Esophagus (tissue), 2 donors: ENCODE results near the gene GAS2L1. TPM values are rescaled to one million over a fixed set of nuclear protein-coding genes. Genes with fewer than 3 reads are reported as not detected.
A peak's percentile ranks its signal among the peaks of the same experiment; 100 is the strongest.

ENCODE experiments used
- H3K27ac ChIP-seq, 2 donors: one replicate each; pipeline ENCODE4 v1.5.1; 2013; ENCODE audit warnings: low read depth in 2 of 2, mild to moderate bottlenecking in 2 of 2, inconsistent platforms in 1 of 2, low read length in 1 of 2, moderate library complexity in 1 of 2
- H3K27me3 ChIP-seq, 2 donors: one replicate each; pipeline ENCODE4 v1.6.1; 2013; ENCODE audit warnings: low read length in 2 of 2, control low read depth in 1 of 2, mild to moderate bottlenecking in 1 of 2; ENCODE audit not compliant: insufficient read depth in 2 of 2, control insufficient read depth in 1 of 2
- H3K36me3 ChIP-seq, 2 donors: one replicate each; pipeline ENCODE4 v1.6.1; 2013; ENCODE audit warnings: low read length in 1 of 2; ENCODE audit not compliant: control insufficient read depth in 2 of 2, insufficient read depth in 2 of 2
- H3K4me1 ChIP-seq, 2 donors: one replicate each; pipeline ENCODE4 v1.6.1; 2013; ENCODE audit warnings: low read length in 1 of 2; ENCODE audit not compliant: control insufficient read depth in 2 of 2, insufficient read depth in 2 of 2
- H3K4me3 ChIP-seq, 2 donors: one replicate each; pipeline ENCODE4 v1.5.1; 2013; ENCODE audit warnings: low read length in 2 of 2, mild to moderate bottlenecking in 2 of 2, low read depth in 1 of 2, moderate library complexity in 1 of 2
- H3K9me3 ChIP-seq, 2 donors: one replicate each; pipeline ENCODE4 v1.6.1; 2013; ENCODE audit warnings: mild to moderate bottlenecking in 2 of 2, low read depth in 1 of 2, low read length in 1 of 2, moderate library complexity in 1 of 2; ENCODE audit not compliant: control insufficient read depth in 2 of 2, insufficient read depth in 1 of 2
- WGBS, 2 donors: extraction: QIAGEN DNeasy Blood & Tissue Kit; methylation state at CpG; one replicate each; pipeline ENCODE4 v1.1.7; 2013; 5-methylcytosine and 5-hydroxymethylcytosine counted together
- polyA plus RNA-seq, 2 donors: library from polyadenylated mRNA; stranded (reverse); fragments of 200-250 nt; gene quantifications; one replicate each; pipeline ENCODE4 v1.2.3, GENCODE V29; 2013
- donor health status: healthy with polysubstance abuse.
- donor health status: Bipolar disorder and iron deficiency.

Gene GAS2L1
- polyA plus RNA-seq, 2 donors, result 24.3 to 25.2 TPM

- Histone ChIP-seq H3K27me3 (peaks cover 0 to 20% of the 10 kb centered on the region in 2 donors), H3K27ac (no peak overlapping the region), H3K9me3 (no peaks in the 10 kb centered on the region), H3K4me3 (no peak overlapping the region), H3K4me1 (peaks cover 22 to 49% of the 10 kb centered on the region in 2 donors), H3K36me3 (no peaks in the 10 kb centered on the region)
- WGBS, 2 donors, result 19 to 33% methylated on average over 28 to 44 of the region's 44 CpGs
Observed at GRCh38 chr22:29313126-29313575, 6.7 kb downstream of the GAS2L1 start.

- Histone ChIP-seq H3K27ac (no peak overlapping the region), H3K4me3 (peak overlapping the region in 1 of 2 donors; percentile 46)
- 22 to 27% methylated on average over 47 to 51 of the region's 51 CpGs for WGBS, 2 donors
Observed at GRCh38 chr22:29313576-29314466, 7.4 kb downstream of the GAS2L1 start.

GRCh38 chr22:29314537-29315285 lies 8.3 kb downstream of the GAS2L1 start:
- H3K27ac ChIP-seq, result no peak overlapping the region
- 3% methylated on average over 59 to 69 of the region's 69 CpGs for WGBS, 2 donors
- H3K9me3 ChIP-seq, result no peaks in the 10 kb centered on the region
- H3K4me1 ChIP-seq, result peaks cover 13 to 38% of the 10 kb centered on the region in 2 donors
- H3K4me3 ChIP-seq, result peak overlapping the region; percentile 22 to 46
- peaks cover 0 to 20% of the 10 kb centered on the region in 2 donors for H3K27me3 ChIP-seq
- no peaks in the 10 kb centered on the region for H3K36me3 ChIP-seq

More at GRCh38 chr22:29313576-29314466, 7.4 kb downstream of the GAS2L1 start:
- H3K4me1 ChIP-seq, result peaks cover 17 to 42% of the 10 kb centered on the region in 2 donors
- peaks cover 0 to 20% of the 10 kb centered on the region in 2 donors for H3K27me3 ChIP-seq
- H3K9me3 ChIP-seq, result no peaks in the 10 kb centered on the region
- no peaks in the 10 kb centered on the region for H3K36me3 ChIP-seq

GRCh38 chr22:29315286-29316140 lies 9.1 kb downstream of the GAS2L1 start, which contains the start of gene RASL10A:
Gene RASL10A, minus strand, starts transcription at chr22:29315697. Its CDS starts 451 bp downstream, at chr22:29315246.
- WGBS, 2 donors, result 6% methylated on average over 83 to 103 of the region's 103 CpGs
- Histone ChIP-seq H3K36me3 (no peaks in the 10 kb centered on the region), H3K27me3 (peaks cover 0 to 20% of the 10 kb centered on the region in 2 donors), H3K27ac (no peak within 1 kb of the TSS), H3K4me3 (peak within 1 kb of the TSS; percentile 22 to 46), H3K4me1 (peaks cover 13 to 34% of the 10 kb centered on the region in 2 donors), H3K9me3 (no peaks in the 10 kb centered on the region)

GRCh38 chr22:29316141-29316828 lies 9.8 kb downstream of the GAS2L1 start:
- H3K27ac ChIP-seq, result no peak overlapping the region
- H3K4me3 ChIP-seq, result no peak overlapping the region
- H3K27me3 ChIP-seq, result peaks cover 0 to 20% of the 10 kb centered on the region in 2 donors
- WGBS, 2 donors, result 63 to 67% methylated on average over 18 of the region's 18 CpGs
- H3K4me1 ChIP-seq, result peaks cover 8 to 27% of the 10 kb centered on the region in 2 donors
- no peaks in the 10 kb centered on the region for H3K9me3 ChIP-seq
- H3K36me3 ChIP-seq, result no peaks in the 10 kb centered on the region

- H3K36me3 ChIP-seq, result no peaks in the 10 kb centered on the region
- H3K4me3 ChIP-seq, result no peak overlapping the region
- H3K27me3 ChIP-seq, result peaks cover 0 to 20% of the 10 kb centered on the region in 2 donors
- no peaks in the 10 kb centered on the region for H3K9me3 ChIP-seq
- peaks cover 6 to 22% of the 10 kb centered on the region in 2 donors for H3K4me1 ChIP-seq
- WGBS, 2 donors, result 92 to 94% methylated on average over 18 of the region's 18 CpGs
- no peak overlapping the region for H3K27ac ChIP-seq
Observed at GRCh38 chr22:29317827-29318454, 11.5 kb downstream of the GAS2L1 start.

GRCh38 chr22:29319072-29319471 lies 12.6 kb downstream of the GAS2L1 start:
- Histone ChIP-seq H3K4me1 (peaks cover 2 to 11% of the 10 kb centered on the region in 2 donors), H3K36me3 (no peaks in the 10 kb centered on the region), H3K27ac (no peak overlapping the region), H3K9me3 (no peaks in the 10 kb centered on the region), H3K4me3 (no peak overlapping the region), H3K27me3 (peaks cover 0 to 15% of the 10 kb centered on the region in 2 donors)
- 79 to 85% methylated on average over 2 of the region's 2 CpGs for WGBS, 2 donors

- Histone ChIP-seq H3K27me3 (peaks cover 0 to 2% of the 10 kb centered on the region in 2 donors), H3K9me3 (no peaks in the 10 kb centered on the region), H3K27ac (no peak overlapping the region), H3K4me3 (no peak overlapping the region), H3K36me3 (no peaks in the 10 kb centered on the region), H3K4me1 (no peaks in the 10 kb centered on the region)
- 65 to 70% methylated on average over 1 of the region's 1 CpG for WGBS, 2 donors
Observed at GRCh38 chr22:29320546-29320945, 14.1 kb downstream of the GAS2L1 start.
